HEK293 (cell line): ENCODE data around the gene FRAS1.

Source experiments
- CTCF ChIA-PET: fragments of 350-600 bp; formaldehyde crosslinking; extraction: SDS; loops from one replicate; lab custom pipeline; 2021; ENCODE audit warnings: antibody characterized with exemption; lab: Yijun Ruan, JAX
- POLR2A ChIA-PET: fragments of 300-600 bp; formaldehyde crosslinking; extraction: SDS; loops from one replicate; lab custom pipeline; 2020; ENCODE audit warnings: antibody characterized with exemption, inconsistent platforms; lab: Yijun Ruan, JAX
- H3K27ac ChIP-seq: fragments of 200-500 bp; sonication (Bioruptor generic); 2 replicates; pipeline ENCODE4 v1.5.1; 2014; ENCODE audit warnings: low read depth, low read length, control low read depth, inconsistent platforms; ENCODE audit errors: extremely low read depth
- H3K36me3 ChIP-seq, 2 experiments: fragments of 200-500 bp in 1 of 2; sonication (Bioruptor generic) in 1 of 2; 1 replicate in 1 of 2; 2 replicates in 1 of 2; pipeline ENCODE4 v1.5.1; 2014 to 2017; ENCODE audit warnings: inconsistent platforms in 2 of 2, low read length in 2 of 2; ENCODE audit not compliant: control insufficient read depth in 2 of 2, insufficient read depth in 1 of 2
- H3K4me1 ChIP-seq: fragments of 200-500 bp; sonication (Bioruptor generic); 2 replicates; pipeline ENCODE4 v1.5.1; 2014; ENCODE audit warnings: mild to moderate bottlenecking, low read length, inconsistent platforms; ENCODE audit not compliant: control insufficient read depth, insufficient read depth
- H3K4me3 ChIP-seq: 2 replicates; pipeline ENCODE4 v1.5.1; 2011; ENCODE audit warnings: low read depth, mild to moderate bottlenecking, control low read depth, low read length, moderate library complexity
- H3K9me3 ChIP-seq: fragments of 200-500 bp; sonication (Bioruptor generic); 2 replicates; pipeline ENCODE4 v1.5.1; 2014; ENCODE audit warnings: low read depth, low read length, inconsistent platforms; ENCODE audit not compliant: control insufficient read depth, insufficient read depth
- SCRT1 ChIP-seq: fragments of 450-650 bp; formaldehyde crosslinking; IDR thresholded peaks from 2 replicates; pipeline ENCODE4 v1.5.1; 2016; ENCODE audit warnings: missing biosample characterization, missing genetic modification characterization, borderline replicate concordance
- SP7 ChIP-seq: fragments of 450-650 bp; formaldehyde crosslinking; IDR thresholded peaks from 2 replicates; pipeline ENCODE4 v1.5.1; 2016; ENCODE audit warnings: missing biosample characterization, missing genetic modification characterization
- ZBTB1 ChIP-seq: fragments of 450-650 bp; formaldehyde crosslinking; IDR thresholded peaks from 2 replicates; pipeline ENCODE4 v1.5.1; 2016; ENCODE audit warnings: missing biosample characterization, missing genetic modification characterization
- ZBTB8A ChIP-seq: fragments of 450-650 bp; formaldehyde crosslinking; IDR thresholded peaks from 2 replicates; pipeline ENCODE4 v1.5.1; 2016; ENCODE audit warnings: missing biosample characterization, missing genetic modification characterization
- ZNF121 ChIP-seq: fragments of 450-650 bp; formaldehyde crosslinking; IDR thresholded peaks from 2 replicates; pipeline ENCODE4 v1.5.1; 2016; ENCODE audit warnings: missing biosample characterization, missing genetic modification characterization
- ZNF155 ChIP-seq: fragments of 450-650 bp; formaldehyde crosslinking; IDR thresholded peaks from 2 replicates; pipeline ENCODE4 v1.5.1; 2016; ENCODE audit warnings: missing biosample characterization, missing genetic modification characterization
- ZNF214 ChIP-seq: fragments of 450-650 bp; formaldehyde crosslinking; IDR thresholded peaks from 2 replicates; pipeline ENCODE4 v1.5.1; 2017; ENCODE audit warnings: missing biosample characterization, mild to moderate bottlenecking, missing genetic modification characterization, borderline replicate concordance
- ZNF292 ChIP-seq: fragments of 450-650 bp; formaldehyde crosslinking; IDR thresholded peaks from 2 replicates; pipeline ENCODE4 v1.5.1; 2016; ENCODE audit warnings: low read depth, missing biosample characterization, missing genetic modification characterization, borderline replicate concordance
- ZNF302 ChIP-seq: fragments of 450-650 bp; formaldehyde crosslinking; IDR thresholded peaks from 2 replicates; pipeline ENCODE4 v1.5.1; 2016; ENCODE audit warnings: missing biosample characterization, missing genetic modification characterization, low read depth
- ZNF391 ChIP-seq: fragments of 450-650 bp; formaldehyde crosslinking; IDR thresholded peaks from 2 replicates; pipeline ENCODE4 v1.5.1; 2016; ENCODE audit warnings: low read depth, missing biosample characterization, missing genetic modification characterization, borderline replicate concordance
- ZNF530 ChIP-seq: fragments of 450-650 bp; formaldehyde crosslinking; IDR thresholded peaks from 2 replicates; pipeline ENCODE4 v1.5.1; 2016; ENCODE audit warnings: low read depth, missing biosample characterization, missing genetic modification characterization
- ZNF76 ChIP-seq: fragments of 450-650 bp; formaldehyde crosslinking; IDR thresholded peaks from 2 replicates; pipeline ENCODE4; 2016; ENCODE audit warnings: low read depth, missing biosample characterization, missing genetic modification characterization, borderline replicate concordance
- ZNF777 ChIP-seq: fragments of 450-650 bp; formaldehyde crosslinking; IDR thresholded peaks from 2 replicates; pipeline ENCODE4 v1.5.1; 2017; ENCODE audit warnings: missing biosample characterization, missing genetic modification characterization, borderline replicate concordance
- ZNF837 ChIP-seq: fragments of 450-650 bp; formaldehyde crosslinking; IDR thresholded peaks from 2 replicates; pipeline ENCODE4 v1.5.1; 2016; ENCODE audit warnings: missing biosample characterization, missing genetic modification characterization
- TF ChIP-seq, protein P1 (sequence below): fragments of 450-650 bp; formaldehyde crosslinking; IDR thresholded peaks from 2 replicates; pipeline ENCODE4 v1.5.1; 2016; ENCODE audit warnings: missing biosample characterization, missing genetic modification characterization
- TF ChIP-seq, protein P2 (sequence below): sonication (generic); formaldehyde crosslinking; IDR thresholded peaks from 2 replicates; pipeline ENCODE4 v1.8.1; 2022; ENCODE audit warnings: mild to moderate bottlenecking, moderate library complexity, missing genetic modification reagents
- TF ChIP-seq, protein P3 (sequence below): IDR thresholded peaks from 2 replicates; pipeline ENCODE4 v1.6.1; 2011; ENCODE audit warnings: mild to moderate bottlenecking, low read depth, low read length, borderline replicate concordance

The FRAS1 gene

DNA sequence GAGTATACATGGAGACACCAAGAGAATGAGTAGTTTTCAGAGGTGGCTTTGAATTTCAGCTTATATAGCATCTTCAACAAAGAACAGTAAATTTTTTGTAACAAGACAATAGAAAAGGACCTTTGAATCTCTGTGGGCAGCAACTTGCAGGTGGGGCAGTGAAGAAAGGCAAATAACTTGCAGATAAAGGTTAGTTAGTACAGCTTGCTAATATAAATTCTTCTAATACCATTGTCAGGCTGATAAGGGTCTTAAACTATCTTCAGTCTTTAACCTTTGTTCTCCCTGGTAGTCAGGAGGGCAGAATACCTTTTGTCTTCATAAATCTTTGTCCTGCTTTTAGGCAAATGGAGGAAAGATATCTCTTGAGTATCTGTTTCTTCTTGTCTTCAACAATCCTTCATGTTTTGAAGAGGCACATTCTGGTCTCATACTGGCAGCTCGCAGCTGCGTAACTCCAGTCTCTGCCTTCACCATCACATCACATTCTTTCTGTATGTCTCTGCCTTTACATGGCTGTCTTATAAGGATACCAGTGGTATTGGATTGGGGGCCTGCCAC lies 510.5 kb downstream of the FRAS1 start (continued):
- TF ChIP-seq SP7 (tag by site-specific recombination): no peak

DNA sequence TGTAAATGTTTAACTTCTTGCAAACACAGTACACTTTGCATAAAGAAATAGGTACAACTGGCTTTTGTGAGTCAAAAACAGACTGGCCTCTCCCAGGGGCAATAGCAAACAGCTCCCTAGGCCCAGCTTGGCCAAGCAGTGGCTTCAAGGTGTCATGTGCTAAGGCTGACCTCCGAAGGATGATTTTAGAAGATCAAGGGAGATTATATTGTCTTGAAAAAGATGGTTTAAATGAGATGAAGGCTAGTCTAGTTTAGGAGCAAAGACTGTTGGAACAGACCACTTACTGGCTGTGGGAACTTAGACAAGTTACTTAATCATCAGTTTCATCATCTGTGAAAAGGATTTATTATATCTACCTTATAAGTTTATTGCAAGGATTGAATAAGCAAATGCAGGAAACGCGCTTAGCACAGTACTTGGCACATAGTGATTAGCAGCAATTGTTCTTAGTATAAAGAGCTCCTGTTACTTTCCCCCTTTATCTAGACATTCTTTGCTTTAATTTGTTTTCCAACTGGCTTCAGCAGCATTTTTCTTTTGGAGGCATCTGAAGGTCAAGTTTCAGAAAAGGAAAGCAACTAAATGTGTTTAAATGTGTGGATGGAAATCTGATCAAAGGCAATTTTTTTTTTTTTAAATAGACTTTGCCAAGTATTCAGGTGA lies 511.6 kb downstream of the FRAS1 start:
- TF ChIP-seq ZNF777 (tag by site-specific recombination): no peak
- TF ChIP-seq, protein P1, sequence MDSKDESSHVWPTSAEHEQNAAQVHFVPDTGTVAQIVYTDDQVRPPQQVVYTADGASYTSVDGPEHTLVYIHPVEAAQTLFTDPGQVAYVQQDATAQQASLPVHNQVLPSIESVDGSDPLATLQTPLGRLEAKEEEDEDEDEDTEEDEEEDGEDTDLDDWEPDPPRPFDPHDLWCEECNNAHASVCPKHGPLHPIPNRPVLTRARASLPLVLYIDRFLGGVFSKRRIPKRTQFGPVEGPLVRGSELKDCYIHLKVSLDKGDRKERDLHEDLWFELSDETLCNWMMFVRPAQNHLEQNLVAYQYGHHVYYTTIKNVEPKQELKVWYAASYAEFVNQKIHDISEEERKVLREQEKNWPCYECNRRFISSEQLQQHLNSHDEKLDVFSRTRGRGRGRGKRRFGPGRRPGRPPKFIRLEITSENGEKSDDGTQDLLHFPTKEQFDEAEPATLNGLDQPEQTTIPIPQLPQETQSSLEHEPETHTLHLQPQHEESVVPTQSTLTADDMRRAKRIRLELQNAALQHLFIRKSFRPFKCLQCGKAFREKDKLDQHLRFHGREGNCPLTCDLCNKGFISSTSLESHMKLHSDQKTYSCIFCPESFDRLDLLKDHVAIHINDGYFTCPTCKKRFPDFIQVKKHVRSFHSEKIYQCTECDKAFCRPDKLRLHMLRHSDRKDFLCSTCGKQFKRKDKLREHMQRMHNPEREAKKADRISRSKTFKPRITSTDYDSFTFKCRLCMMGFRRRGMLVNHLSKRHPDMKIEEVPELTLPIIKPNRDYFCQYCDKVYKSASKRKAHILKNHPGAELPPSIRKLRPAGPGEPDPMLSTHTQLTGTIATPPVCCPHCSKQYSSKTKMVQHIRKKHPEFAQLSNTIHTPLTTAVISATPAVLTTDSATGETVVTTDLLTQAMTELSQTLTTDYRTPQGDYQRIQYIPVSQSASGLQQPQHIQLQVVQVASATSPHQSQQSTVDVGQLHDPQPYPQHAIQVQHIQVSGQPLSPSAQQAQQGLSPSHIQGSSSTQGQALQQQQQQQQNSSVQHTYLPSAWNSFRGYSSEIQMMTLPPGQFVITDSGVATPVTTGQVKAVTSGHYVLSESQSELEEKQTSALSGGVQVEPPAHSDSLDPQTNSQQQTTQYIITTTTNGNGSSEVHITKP: no peak
- TF ChIP-seq ZBTB8A (tag by site-specific recombination): no peak
- no peak for TF ChIP-seq ZNF302
- TF ChIP-seq, protein P2, sequence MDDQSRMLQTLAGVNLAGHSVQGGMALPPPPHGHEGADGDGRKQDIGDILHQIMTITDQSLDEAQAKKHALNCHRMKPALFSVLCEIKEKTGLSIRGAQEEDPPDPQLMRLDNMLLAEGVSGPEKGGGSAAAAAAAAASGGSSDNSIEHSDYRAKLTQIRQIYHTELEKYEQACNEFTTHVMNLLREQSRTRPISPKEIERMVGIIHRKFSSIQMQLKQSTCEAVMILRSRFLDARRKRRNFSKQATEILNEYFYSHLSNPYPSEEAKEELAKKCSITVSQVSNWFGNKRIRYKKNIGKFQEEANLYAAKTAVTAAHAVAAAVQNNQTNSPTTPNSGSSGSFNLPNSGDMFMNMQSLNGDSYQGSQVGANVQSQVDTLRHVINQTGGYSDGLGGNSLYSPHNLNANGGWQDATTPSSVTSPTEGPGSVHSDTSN (CRISPR knock-in tag): no peak
- TF ChIP-seq, protein P3, sequence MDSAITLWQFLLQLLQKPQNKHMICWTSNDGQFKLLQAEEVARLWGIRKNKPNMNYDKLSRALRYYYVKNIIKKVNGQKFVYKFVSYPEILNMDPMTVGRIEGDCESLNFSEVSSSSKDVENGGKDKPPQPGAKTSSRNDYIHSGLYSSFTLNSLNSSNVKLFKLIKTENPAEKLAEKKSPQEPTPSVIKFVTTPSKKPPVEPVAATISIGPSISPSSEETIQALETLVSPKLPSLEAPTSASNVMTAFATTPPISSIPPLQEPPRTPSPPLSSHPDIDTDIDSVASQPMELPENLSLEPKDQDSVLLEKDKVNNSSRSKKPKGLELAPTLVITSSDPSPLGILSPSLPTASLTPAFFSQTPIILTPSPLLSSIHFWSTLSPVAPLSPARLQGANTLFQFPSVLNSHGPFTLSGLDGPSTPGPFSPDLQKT: no peak
- TF ChIP-seq ZNF530: no peak
- TF ChIP-seq ZNF76 (tag by site-specific recombination): no peak
- TF ChIP-seq ZNF292 (tag by site-specific recombination): no peak
- no peak for TF ChIP-seq ZNF155
- no peak for TF ChIP-seq ZNF121 (tag by site-specific recombination)
- no peak for TF ChIP-seq ZNF837
- no peak for TF ChIP-seq ZNF214 (tag by site-specific recombination)
- TF ChIP-seq SCRT1 (tag by site-specific recombination): no peak
- TF ChIP-seq ZNF391 (tag by site-specific recombination): no peak
- no peak for TF ChIP-seq ZBTB1 (tag by site-specific recombination)
- H3K9me3 ChIP-seq: no peaks in the 10 kb centered on the region
- ChIA-PET POLR2A (interaction anchor here (0.9 to 1.6 kb wide), 2 partner anchors 8 to 17 kb away, joined by 3 to 6 read pairs; partner anchors contain the start of gene ANXA3), CTCF (interaction anchor here (0.5 to 1.9 kb wide), 2 partner anchors 31 to 509 kb away, joined by 3 to 6 read pairs; no protein-coding TSS in a partner anchor)
- H3K4me3 ChIP-seq: no peak overlapping the region
- no peak overlapping the region for H3K27ac ChIP-seq
- H3K4me1 ChIP-seq: no peaks in the 10 kb centered on the region; the same call in 1 of the 2 replicates
- H3K36me3 ChIP-seq: no peaks in the 10 kb centered on the region
